Common myeloid progenitor, CD34-positive (primary cell): ENCODE measurements around the gene PIK3AP1.
"Not testable (repeated sequence)": the region's sequence is repeated elsewhere in the genome, so short reads cannot be mapped to it uniquely, and the experiment has no call there.

ENCODE experiments used
- CTCF ChIA-PET: fragments of 350-600 bp; sonication (Branson Sonifier 250); formaldehyde crosslinking; loops from one replicate; lab custom pipeline; 2021; ENCODE audit warnings: antibody characterized with exemption; lab: Charles Lee
- POLR2A ChIA-PET: fragments of 350-600 bp; sonication (Branson Sonifier 250); formaldehyde crosslinking; loops from one replicate; lab custom pipeline; 2021; ENCODE audit warnings: antibody characterized with exemption; lab: Charles Lee
- DNase-seq, 3 donors: peaks; one replicate each; pipeline versions ENCODE4 v3.0.0 to v3.0.0-alpha.2; 2013
- H3K27ac ChIP-seq, 2 experiments: 1 replicate in 1 of 2; 2 replicates in 1 of 2; pipeline ENCODE4 v1.7.0; 2013; ENCODE audit warnings: inconsistent platforms in 2 of 2, low read length in 2 of 2, mild to moderate bottlenecking in 2 of 2, low read depth in 1 of 2, moderate library complexity in 1 of 2; ENCODE audit not compliant: severe bottlenecking in 2 of 2, insufficient read depth in 1 of 2, poor library complexity in 1 of 2
- H3K27me3 ChIP-seq, 5 experiments: replicated peaks in 2 of 5; 1 replicate in 3 of 5; 2 replicates in 2 of 5; pipeline versions ENCODE4 v1.6.1 to v1.7.0; 2013; ENCODE audit warnings: low read length in 4 of 5, mild to moderate bottlenecking in 2 of 5, moderate library complexity in 2 of 5, inconsistent platforms in 1 of 5; ENCODE audit not compliant: insufficient read depth in 5 of 5, control insufficient read depth in 4 of 5
- H3K36me3 ChIP-seq, 4 experiments: 1 replicate in 2 of 4; 2 replicates in 2 of 4; pipeline versions ENCODE4 v1.6.1 to v1.7.0; 2013; ENCODE audit warnings: low read length in 3 of 4, control low read depth in 1 of 4, mild to moderate bottlenecking in 1 of 4; ENCODE audit not compliant: control insufficient read depth in 4 of 4, insufficient read depth in 4 of 4
- H3K4me1 ChIP-seq, 4 experiments: 1 replicate in 3 of 4; 2 replicates in 1 of 4; pipeline versions ENCODE4 v1.6.1 to v1.7.1; 2013; ENCODE audit warnings: low read length in 3 of 4, mild to moderate bottlenecking in 3 of 4, control low read depth in 1 of 4, inconsistent platforms in 1 of 4, moderate library complexity in 1 of 4; ENCODE audit not compliant: control insufficient read depth in 4 of 4, insufficient read depth in 4 of 4; ENCODE audit errors: control extremely low read depth in 1 of 4
- H3K4me3 ChIP-seq, 7 experiments: 1 replicate in 4 of 7; 2 replicates in 3 of 7; pipeline versions ENCODE4 v1.5.1 to v1.7.0; 2013; ENCODE audit warnings: mild to moderate bottlenecking in 7 of 7, low read length in 6 of 7, moderate library complexity in 6 of 7, inconsistent platforms in 2 of 7, low read depth in 2 of 7, control low read depth in 1 of 7; ENCODE audit not compliant: insufficient read depth in 4 of 7, control insufficient read depth in 1 of 7; ENCODE audit errors: extremely low read depth in 1 of 7
- H3K9me3 ChIP-seq, 5 experiments: 1 replicate in 4 of 5; 2 replicates in 1 of 5; pipeline versions ENCODE4 v1.6.1 to v1.7.1; 2013; ENCODE audit warnings: low read length in 4 of 5, mild to moderate bottlenecking in 2 of 5, inconsistent platforms in 1 of 5, low read depth in 1 of 5, moderate library complexity in 1 of 5; ENCODE audit not compliant: control insufficient read depth in 4 of 5, insufficient read depth in 2 of 5; ENCODE audit errors: control extremely low read depth in 1 of 5
- WGBS: methylation state at CpG from one replicate; pipeline ENCODE4 v1.1.5; 2013; ENCODE audit not compliant: insufficient coverage; 5-methylcytosine and 5-hydroxymethylcytosine counted together

Gene PIK3AP1

DNA sequence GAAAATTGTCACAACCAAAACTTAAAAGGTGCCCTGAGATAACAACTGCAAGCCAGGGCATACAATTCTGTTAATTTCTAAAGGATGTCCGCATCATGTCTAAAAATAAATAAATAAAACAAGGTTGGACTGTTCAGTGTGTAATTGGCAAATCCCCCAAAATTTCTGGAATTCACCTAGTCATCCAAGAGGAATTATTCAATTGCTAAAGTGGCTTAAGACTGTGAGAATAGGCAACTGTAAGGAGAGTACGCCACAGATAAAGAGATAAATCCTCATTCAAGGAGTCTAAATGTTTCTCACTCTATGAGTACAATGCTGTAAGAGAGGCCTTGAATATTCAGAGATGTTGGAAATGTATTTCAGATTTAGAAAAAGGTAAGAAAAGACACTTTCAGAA is 37.2 kb downstream of the PIK3AP1 start:
- H3K9me3 ChIP-seq: no peaks in the 10 kb centered on the region
- H3K36me3 ChIP-seq: peaks cover 0 to 4% (median 0%) of the 10 kb centered on the region in 4 experiments
- no peak for DNase-seq
- peaks cover 23 to 41% (median 28%) of the 10 kb centered on the region in 4 experiments for H3K4me1 ChIP-seq
- ChIA-PET CTCF (interaction anchor here (1.4 to 3.0 kb wide), 3 partner anchors 9 to 37 kb away, joined by 3 to 11 read pairs (median 7); no protein-coding TSS in a partner anchor), POLR2A (interaction anchor here (1.0 to 1.5 kb wide), 2 partner anchors 31 to 34 kb away, joined by 3 to 4 read pairs; no protein-coding TSS in a partner anchor)
- H3K27me3 ChIP-seq: no peaks in the 10 kb centered on the region
- no peak overlapping the region for H3K4me3 ChIP-seq
- H3K27ac ChIP-seq: no peak overlapping the region
- WGBS: 100% methylated on average over 1 of the region's 2 CpGs

DNA sequence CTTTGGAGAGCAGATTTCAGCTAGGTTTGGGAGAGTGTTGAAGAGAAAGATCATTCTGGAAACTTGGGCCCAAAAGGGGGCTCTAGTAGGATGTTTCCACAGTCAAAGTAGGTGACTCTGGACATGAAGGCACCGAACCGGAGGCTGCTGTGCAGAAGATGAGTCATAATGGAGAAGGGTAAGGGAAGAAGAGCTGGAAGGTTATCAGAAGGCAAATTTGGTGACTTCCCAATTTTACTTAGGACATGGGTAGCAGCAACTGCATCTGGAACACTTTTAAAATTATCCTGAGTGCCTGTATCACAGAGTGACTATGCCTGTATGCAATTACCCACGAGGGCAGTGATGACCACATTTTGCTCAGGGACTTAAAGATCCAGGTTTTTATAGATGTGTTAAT is 38.8 kb downstream of the PIK3AP1 start:
- Histone ChIP-seq H3K27ac (no peak overlapping the region), H3K9me3 (no peaks in the 10 kb centered on the region), H3K4me1 (peaks cover 14 to 34% (median 26%) of the 10 kb centered on the region in 4 experiments), H3K4me3 (no peak overlapping the region), H3K27me3 (no peaks in the 10 kb centered on the region), H3K36me3 (peaks cover 0 to 4% (median 0%) of the 10 kb centered on the region in 4 experiments)
- 100% methylated on average over 2 of the region's 3 CpGs for WGBS
- POLR2A ChIA-PET: interaction anchor here (1.3 to 1.5 kb wide), 2 partner anchors 8 to 29 kb away, joined by 4 read pairs; no protein-coding TSS in a partner anchor
- no peak for DNase-seq
- CTCF ChIA-PET: interaction anchor here (1.4 to 3.0 kb wide), 3 partner anchors 8 to 30 kb away, joined by 3 to 11 read pairs (median 7); no protein-coding TSS in a partner anchor

- CTCF ChIA-PET, H3K4me3 ChIP-seq, POLR2A ChIA-PET, H3K36me3 ChIP-seq, DNase-seq, H3K9me3 ChIP-seq, H3K27ac ChIP-seq, H3K27me3 ChIP-seq: not testable (repeated sequence)
- H3K4me1 ChIP-seq: peaks cover 11 to 27% (median 19%) of the 10 kb centered on the region in 4 experiments
- no CpG with 5 or more reads among the region's 1 CpG for WGBS
Measured at GRCh38 chr10:96680463-96680862, 39.9 kb downstream of the PIK3AP1 start.

DNA sequence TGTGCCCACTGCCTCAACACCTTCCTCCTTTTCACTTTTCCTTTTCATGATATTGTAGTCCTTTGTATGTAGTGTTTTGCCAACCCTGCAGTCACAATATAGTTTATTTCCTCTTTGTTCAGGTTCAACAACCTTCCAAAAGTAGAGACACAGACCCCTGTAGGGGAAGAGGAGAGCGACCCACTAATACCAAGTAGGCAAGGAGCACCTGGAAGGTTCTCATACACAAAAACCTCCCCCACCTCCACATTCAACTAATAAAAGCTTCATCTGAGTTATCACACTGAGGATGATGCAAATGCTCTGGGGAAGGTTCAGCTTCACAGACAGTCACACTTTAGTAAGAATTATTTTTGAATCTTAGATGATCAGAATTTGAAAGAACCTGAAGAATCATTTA is 41.6 kb downstream of the PIK3AP1 start:
- POLR2A ChIA-PET: no interaction called here

GRCh38 chr10:96676272-96677112 is 43.8 kb downstream of the PIK3AP1 start:
- no peak overlapping the region for H3K4me3 ChIP-seq
- CTCF ChIA-PET: interaction anchor here (1.0 kb wide), 2 partner anchors 33 to 36 kb away, joined by 3 read pairs; no protein-coding TSS in a partner anchor
- no peaks in the 10 kb centered on the region for H3K9me3 ChIP-seq
- 96% methylated on average over 9 of the region's 10 CpGs for WGBS
- no peaks in the 10 kb centered on the region for H3K27me3 ChIP-seq
- H3K27ac ChIP-seq: no peak overlapping the region
- H3K36me3 ChIP-seq: peaks cover 0 to 2% (median 0%) of the 10 kb centered on the region in 4 experiments
- DNase-seq: no peak
- peaks cover 21 to 46% (median 42%) of the 10 kb centered on the region in 4 experiments for H3K4me1 ChIP-seq
- POLR2A ChIA-PET: no interaction called here

More for the DNA sequence above, 41.6 kb downstream of the PIK3AP1 start:
- Histone ChIP-seq H3K4me3 (no peak overlapping the region), H3K27me3 (no peaks in the 10 kb centered on the region), H3K36me3 (peaks cover 0 to 2% (median 0%) of the 10 kb centered on the region in 4 experiments), H3K4me1 (peaks cover 12 to 27% (median 20%) of the 10 kb centered on the region in 4 experiments), H3K9me3 (no peaks in the 10 kb centered on the region), H3K27ac (no peak overlapping the region)
- no CpG with 5 or more reads among the region's 1 CpG for WGBS
- DNase-seq: no peak
- CTCF ChIA-PET: interaction anchor here (0.9 kb wide), 1 partner anchor 18 kb away, joined by 3 read pairs; no protein-coding TSS in a partner anchor

DNA sequence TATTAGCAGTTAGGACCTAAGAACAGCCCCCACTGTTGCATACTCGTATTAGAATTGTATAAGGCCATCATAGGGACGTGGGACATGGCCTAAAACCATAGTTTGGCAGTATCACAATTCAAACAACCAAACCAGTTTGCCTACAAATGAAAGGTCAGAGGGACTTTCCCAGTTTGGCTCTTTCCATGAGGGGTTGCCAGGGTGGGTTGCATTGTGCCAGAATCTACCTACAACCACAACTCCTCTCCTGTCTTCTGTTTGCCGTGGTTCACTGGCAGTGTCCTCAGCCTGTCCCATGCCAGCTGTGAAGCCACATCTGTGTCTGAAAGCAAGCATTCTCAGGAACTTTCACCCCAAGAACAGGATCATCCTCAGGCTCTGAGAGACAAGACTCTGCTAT is 44.5 kb downstream of the PIK3AP1 start:
- Histone ChIP-seq H3K27ac (no peak overlapping the region), H3K27me3 (no peaks in the 10 kb centered on the region), H3K4me3 (no peak overlapping the region), H3K4me1 (peaks cover 25 to 52% (median 45%) of the 10 kb centered on the region in 4 experiments), H3K36me3 (peaks cover 0 to 2% (median 0%) of the 10 kb centered on the region in 4 experiments), H3K9me3 (no peaks in the 10 kb centered on the region)
- DNase-seq: no peak
- POLR2A ChIA-PET: no interaction called here
- WGBS: 100% methylated on average over 3 of the region's 3 CpGs
- CTCF ChIA-PET: interaction anchor here (0.8 to 2.1 kb wide), 3 partner anchors 10 to 36 kb away, joined by 3 to 7 read pairs (median 3); no protein-coding TSS in a partner anchor
